GM18873 (cell line): ENCODE data around the gene NKX2-2.

ENCODE experiments used
- ATAC-seq: cut with Tn5 transposase; IDR thresholded peaks from one replicate; pipeline ENCODE4 v1.9.1; 2021; ENCODE audit warnings: mild to moderate bottlenecking, moderate library complexity, moderate number of reproducible peaks; ENCODE audit not compliant: unreplicated experiment, low FRiP score

Gene NKX2-2

GRCh38 chr20:21513881-21514540, at the start of gene NKX2-2:
Gene NKX2-2, minus strand, starts transcription at chr20:21514064. Its CDS starts 395 bp downstream, at chr20:21513669.
- no peak for ATAC-seq

- ATAC-seq, result no peak
Observed at GRCh38 chr20:21562656-21563055, 48.8 kb upstream of the NKX2-2 start.

GRCh38 chr20:21559305-21559704, 45.4 kb upstream of the NKX2-2 start:
- ATAC-seq, result peak; percentile 52

DNA sequence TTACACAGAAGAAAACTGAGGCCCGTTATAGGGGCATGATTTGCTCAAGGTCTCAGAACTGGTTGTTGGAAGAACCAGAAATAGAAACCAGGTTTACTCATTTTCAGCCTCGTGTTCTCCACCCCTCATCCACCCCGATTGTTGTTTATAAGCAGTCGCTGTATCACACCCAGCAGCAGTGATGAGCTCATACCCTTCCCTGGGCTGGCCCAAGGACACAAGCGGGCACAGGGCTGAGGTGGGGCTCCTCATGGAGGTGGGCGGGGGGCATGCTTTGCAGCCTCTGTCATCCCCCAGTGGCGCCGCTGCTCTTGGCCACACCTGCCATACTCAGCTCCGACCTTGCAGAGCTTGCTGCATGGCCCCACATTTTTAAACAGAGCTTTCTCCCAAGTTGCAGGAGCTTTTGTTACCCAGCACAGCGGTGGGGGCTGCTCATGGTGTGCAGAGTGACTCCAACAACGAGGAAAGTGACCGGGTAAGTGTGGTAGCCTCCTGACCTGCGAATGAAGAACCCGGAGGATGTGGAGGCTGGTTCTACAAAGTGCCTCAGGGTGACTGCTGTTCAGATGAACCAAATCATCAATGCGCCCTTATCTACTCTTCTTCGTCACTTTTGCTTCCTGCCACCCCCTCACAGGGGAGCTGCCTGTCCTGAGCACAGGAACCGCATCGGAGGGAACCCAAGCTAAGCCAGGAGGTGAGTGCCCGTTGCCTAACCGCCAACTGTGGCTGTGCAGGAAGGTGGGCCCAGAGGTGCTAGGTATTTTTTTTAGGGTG, 43.6 kb upstream of the NKX2-2 start:
- no peak for ATAC-seq

DNA sequence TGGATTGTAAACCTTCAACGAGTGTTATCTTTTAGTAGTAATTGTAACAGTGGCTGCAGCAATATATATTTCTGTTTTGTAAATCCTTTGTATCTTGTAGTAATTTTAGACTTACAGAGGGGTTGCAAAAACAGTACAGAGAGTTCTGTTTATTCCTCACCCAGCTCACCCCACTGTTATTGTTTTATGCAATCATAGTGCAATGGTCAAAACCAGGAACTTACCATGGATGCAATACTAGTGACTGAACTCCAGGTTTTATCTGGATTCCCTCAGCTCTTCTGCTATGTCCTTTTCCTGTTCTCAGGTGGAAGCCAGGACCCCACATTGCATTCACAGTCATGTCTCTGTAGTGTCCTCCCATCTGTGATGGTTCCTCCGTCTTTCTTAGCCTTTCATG, 42.5 kb upstream of the NKX2-2 start:
- no peak for ATAC-seq

- ATAC-seq, result no peak
Observed at GRCh38 chr20:21555470-21556120, 41.7 kb upstream of the NKX2-2 start.

- ATAC-seq, result no peak
Observed at GRCh38 chr20:21554985-21555384, 41.1 kb upstream of the NKX2-2 start.

- ATAC-seq, result no peak
Observed at GRCh38 chr20:21554376-21554890, 40.6 kb upstream of the NKX2-2 start.

GRCh38 chr20:21550587-21550986, 36.7 kb upstream of the NKX2-2 start:
- ATAC-seq, result no peak

- ATAC-seq, result peak; percentile 77
Observed at GRCh38 chr20:21548390-21549035, 34.6 kb upstream of the NKX2-2 start.

DNA sequence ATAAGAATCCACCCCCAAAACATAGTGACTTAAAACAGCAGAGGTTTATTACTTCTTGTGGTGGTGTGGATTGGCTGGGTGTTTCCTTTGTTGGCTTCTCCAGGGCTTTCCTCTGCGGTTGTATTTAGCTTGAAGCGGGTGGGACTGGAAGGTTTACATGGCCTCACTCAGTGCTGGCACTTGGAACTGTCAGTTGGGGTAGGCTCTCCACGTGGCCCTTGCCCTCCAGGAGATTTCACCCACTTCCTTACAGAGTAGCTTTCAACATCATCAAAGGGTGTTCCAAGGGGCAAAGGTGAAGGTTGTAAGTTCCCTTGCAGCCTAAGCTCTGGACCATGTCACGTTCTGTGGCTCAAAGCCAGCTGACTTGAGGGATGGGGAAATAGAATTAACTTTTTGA, 32.5 kb upstream of the NKX2-2 start:
- ATAC-seq, result no peak

- ATAC-seq, result no peak
Observed at GRCh38 chr20:21539512-21539911, 25.6 kb upstream of the NKX2-2 start.

DNA sequence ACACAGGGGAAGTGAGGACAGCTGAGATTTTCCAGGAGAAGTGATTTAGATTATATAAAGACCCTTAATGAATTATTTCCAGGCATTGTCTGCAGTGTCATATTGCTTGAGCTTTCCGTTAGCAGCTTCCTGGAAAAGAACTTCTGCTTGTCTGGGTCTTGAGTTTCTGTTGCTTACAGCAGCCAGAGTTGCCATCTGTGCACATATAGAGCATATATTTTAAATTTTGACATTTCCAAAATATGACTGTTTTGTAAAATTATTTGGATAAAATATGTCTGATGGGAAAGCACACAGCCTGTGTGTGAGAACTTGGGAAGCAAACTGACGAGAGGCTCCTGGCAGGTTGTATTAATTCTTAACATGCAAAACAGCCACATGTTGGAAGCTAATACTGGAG, 21.0 kb upstream of the NKX2-2 start:
- ATAC-seq, result no peak

- ATAC-seq, result no peak
Observed at GRCh38 chr20:21534453-21534852, 20.6 kb upstream of the NKX2-2 start.

DNA sequence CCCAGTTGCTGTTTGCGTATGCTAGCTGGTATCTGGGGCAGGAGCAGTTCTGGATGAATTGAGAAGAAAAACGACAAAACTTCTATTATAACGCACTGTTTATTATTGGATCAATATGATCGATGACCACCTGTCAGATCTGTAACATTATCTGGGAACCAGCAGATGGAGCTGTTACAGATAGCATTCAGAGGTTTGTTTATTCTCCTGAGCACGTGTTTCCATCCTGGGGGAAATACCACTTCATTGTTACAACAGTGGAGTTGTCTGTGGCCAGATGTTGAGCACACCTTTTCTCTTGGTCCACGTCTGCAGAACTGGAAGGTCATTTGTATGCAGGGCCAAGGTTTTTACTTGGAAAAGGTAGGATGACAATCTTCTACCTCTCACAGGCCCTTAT, 16.0 kb upstream of the NKX2-2 start:
- no peak for ATAC-seq

DNA sequence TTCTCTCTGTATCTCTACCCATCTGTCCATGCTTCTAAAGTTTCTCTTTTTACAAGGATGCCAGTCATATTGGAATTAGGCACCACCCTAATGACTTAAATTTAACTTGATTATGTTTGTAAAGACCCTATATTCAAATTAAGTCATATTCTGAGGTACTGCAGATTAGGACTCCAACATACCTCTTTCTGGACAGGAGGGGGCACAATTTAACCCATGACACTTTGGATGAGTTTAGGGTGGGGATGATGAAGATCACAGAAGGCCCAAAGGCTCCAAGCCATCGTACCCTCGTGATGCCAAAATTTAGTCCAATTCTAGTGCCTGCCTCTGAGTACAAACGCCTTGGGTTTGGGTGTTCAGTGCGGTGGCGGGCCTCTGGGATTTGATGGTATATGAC, 15.0 kb upstream of the NKX2-2 start:
- no peak for ATAC-seq

- ATAC-seq, result no peak
Observed at GRCh38 chr20:21527908-21528307, 14.0 kb upstream of the NKX2-2 start.

DNA sequence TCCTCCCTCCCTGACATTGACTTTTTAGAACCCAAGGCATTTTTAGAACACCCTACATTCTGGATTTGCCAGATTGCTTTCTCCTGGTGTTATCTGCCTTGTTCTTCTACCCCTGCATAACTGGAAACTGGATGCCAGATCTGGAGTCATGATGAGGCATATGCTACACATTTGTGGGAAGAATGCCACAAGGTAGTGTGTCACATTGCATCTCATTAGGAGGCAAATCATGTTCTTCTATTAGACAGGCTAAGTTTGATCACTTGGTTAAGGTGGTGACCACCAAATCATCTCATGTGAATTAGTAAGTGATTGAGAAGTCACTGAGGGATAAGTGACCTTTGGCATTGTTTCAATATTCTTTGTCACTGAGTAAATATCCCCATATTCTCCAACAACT, 12.9 kb upstream of the NKX2-2 start:
- no peak for ATAC-seq

- no peak for ATAC-seq
Observed at GRCh38 chr20:21523895-21524294, 10.0 kb upstream of the NKX2-2 start.

DNA sequence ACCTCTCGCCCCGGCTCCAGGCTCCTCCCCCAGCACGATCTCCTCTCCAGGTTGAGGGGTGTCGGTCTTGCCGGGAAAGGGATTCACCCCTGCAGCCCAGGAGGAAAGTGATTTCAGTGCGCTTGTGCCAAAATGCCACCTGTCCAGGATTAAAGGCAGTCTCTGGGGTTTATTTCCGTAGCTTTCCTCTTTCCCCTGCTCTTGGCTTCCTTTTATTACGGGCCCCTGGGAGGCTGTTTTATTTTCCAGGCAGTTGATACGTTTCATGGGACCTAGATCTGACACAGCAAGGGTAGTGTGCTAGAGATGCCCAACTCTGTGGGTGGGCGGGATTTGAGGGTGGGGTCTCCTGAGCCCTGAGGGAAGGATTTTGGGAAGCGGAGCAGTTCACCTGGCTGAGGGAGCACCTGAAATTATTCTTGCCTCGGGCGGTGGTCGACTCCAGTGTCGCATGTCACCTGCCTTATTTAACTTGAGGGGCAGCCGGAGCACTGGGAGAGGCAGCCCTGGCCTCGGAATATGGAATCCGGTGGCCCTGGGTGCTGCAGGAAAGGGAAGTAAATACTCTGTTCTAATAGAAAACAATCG, 9.5 kb upstream of the NKX2-2 start:
- ATAC-seq, result no peak
